GM18867 (cell line): Measurements from ENCODE around the gene SPATS2.

Experiments used
- ATAC-seq: cut with Tn5 transposase; IDR thresholded peaks from one replicate; pipeline ENCODE4 v1.9.1; 2021; ENCODE audit warnings: mild to moderate bottlenecking, moderate library complexity; ENCODE audit not compliant: unreplicated experiment

Gene SPATS2

GRCh38 chr12:49567611-49568441 lies 200.6 kb downstream of the SPATS2 start, which contains the start of gene MCRS1:
Gene MCRS1 (minus strand): TSS chr12:49568142. CDS start chr12:49566731, 1,411 bp downstream.
- ATAC-seq = peak; percentile 84

GRCh38 chr12:49568442-49569162 lies 201.3 kb downstream of the SPATS2 start:
- peak; percentile 16 for ATAC-seq
